ENCODE data around the gene MED23. TPM values are rescaled to one million over a fixed set of nuclear protein-coding genes. Genes with fewer than 3 reads are reported as not detected.

Gene MED23
- total and polyA plus RNA-seq, 9 of the 15 experiments (the other 6 are each of a cell fraction or from before 2014, with no cell fraction given): 13.7 to 61.2 (median 27.2) TPM

DNA sequence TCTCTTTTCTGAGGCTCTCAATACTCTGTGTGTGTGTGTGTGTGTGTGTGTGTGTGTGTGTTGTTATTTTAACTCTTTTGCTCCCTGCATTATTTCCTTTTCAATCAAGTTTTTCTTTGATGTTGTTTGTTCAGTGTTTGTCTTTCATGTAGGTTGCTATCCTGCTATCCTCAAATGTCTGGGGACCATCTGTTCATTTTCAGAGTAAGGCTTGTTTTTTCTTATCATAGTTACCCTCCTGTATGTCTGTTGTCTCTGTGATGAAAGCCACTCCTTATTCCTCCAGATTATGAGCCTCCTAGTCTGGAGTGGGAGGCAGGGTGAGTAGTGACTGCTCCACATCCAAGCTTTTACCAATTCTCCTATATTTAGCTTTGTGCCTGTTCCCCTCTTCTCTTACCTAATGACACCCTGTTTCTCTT lies 18.2 kb upstream of the MED23 start (continued):
- TF ChIP-seq, protein P1, sequence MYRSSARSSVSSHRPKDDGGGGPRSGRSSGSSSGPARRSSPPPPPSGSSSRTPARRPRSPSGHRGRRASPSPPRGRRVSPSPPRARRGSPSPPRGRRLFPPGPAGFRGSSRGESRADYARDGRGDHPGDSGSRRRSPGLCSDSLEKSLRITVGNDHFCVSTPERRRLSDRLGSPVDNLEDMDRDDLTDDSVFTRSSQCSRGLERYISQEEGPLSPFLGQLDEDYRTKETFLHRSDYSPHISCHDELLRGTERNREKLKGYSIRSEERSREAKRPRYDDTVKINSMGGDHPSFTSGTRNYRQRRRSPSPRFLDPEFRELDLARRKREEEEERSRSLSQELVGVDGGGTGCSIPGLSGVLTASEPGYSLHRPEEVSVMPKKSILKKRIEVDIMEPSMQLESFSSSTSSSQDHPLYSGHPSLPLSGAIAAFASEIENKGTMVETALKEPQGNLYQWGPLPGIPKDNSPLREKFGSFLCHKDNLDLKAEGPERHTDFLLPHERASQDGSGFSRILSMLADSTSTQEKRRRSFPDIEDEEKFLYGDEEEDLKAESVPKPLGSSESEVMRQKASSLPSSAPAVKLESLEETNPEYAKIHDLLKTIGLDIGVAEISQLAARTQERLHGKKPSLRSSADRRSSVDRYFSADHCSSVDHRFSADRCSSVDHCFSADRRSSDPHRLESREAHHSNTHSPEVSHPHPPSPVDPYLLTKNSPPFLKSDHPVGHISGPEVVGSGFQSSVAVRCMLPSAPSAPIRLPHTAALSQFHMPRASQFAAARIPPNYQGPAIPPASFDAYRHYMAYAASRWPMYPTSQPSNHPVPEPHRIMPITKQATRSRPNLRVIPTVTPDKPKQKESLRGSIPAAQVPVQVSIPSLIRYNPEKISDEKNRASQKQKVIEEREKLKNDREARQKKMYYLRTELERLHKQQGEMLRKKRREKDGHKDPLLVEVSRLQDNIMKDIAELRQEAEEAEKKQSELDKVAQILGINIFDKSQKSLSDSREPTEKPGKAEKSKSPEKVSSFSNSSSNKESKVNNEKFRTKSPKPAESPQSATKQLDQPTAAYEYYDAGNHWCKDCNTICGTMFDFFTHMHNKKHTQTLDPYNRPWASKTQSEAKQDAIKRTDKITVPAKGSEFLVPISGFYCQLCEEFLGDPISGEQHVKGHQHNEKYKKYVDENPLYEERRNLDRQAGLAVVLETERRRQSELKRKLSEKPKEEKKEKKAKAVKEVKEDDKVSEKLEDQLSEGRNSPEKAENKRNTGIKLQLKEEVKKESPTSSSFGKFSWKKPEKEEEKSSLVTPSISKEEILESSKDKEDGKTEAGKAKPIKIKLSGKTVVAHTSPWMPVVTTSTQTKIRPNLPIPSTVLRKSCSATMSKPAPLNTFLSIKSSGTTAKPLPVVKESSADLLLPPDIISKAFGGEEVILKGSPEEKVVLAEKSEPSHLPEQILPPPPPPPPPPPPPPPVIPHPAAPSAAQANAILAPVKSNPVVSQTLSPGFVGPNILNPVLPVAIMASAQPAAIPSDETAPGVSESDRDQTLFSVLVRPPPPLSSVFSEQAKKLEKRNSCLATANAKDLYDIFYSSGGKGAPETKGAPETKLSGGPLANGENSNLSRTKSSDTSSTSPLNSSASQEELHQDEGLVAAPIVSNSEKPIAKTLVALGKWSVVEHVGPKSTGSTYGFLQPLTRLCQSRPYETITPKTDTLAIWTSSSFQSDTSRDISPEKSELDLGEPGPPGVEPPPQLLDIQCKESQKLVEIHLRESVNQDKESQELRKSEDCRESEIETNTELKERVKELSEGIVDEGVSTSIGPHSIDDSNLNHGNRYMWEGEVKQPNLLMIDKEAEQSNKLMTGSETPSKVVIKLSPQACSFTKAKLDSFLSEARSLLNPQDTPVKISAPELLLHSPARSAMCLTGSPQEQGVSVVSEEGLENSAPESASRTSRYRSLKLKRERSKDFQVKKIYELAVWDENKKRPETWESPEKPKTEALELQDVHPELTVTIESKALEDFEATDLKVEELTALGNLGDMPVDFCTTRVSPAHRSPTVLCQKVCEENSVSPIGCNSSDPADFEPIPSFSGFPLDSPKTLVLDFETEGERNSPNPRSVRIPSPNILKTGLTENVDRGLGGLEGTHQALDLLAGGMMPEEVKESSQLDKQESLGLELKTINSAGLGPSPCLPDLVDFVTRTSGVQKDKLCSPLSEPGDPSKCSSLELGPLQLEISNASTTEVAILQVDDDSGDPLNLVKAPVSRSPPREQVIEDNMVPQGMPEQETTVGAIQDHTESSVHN (IDR thresholded peaks at IDR 0.05; ENCODE audit: borderline replicate concordance in 1 of 2, low read depth in 1 of 2): no peak
- no peak for TF ChIP-seq RBM22 (IDR thresholded peaks at IDR 0.05; ENCODE audit: low read depth, low read length, poor library complexity, severe bottlenecking)
- TF ChIP-seq FOXJ2 (tag; IDR thresholded peaks at IDR 0.05): 0 out of 2 replicates have a peak, but pooled peaks have one; percentile 29
- no peak for TF ChIP-seq HDAC6 (IDR thresholded peaks at IDR 0.05; ENCODE audit: low read depth, low read length)
- peak; percentile 96 for TF ChIP-seq ARID1B (IDR thresholded peaks at IDR 0.05)
- no peak for TF ChIP-seq ZNF76 (CRISPR knock-in tag; IDR thresholded peaks at IDR 0.05; ENCODE audit: borderline replicate concordance)
- no peak for TF ChIP-seq SRSF3 (IDR thresholded peaks at IDR 0.05; ENCODE audit: insufficient read depth, low read length)
- TF ChIP-seq, protein P2, sequence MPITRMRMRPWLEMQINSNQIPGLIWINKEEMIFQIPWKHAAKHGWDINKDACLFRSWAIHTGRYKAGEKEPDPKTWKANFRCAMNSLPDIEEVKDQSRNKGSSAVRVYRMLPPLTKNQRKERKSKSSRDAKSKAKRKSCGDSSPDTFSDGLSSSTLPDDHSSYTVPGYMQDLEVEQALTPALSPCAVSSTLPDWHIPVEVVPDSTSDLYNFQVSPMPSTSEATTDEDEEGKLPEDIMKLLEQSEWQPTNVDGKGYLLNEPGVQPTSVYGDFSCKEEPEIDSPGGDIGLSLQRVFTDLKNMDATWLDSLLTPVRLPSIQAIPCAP (CRISPR knock-in tag; IDR thresholded peaks at IDR 0.05; ENCODE audit: borderline replicate concordance): no peak
- peak; percentile 93 for TF ChIP-seq STAT5A (IDR thresholded peaks at IDR 0.05; ENCODE audit: borderline replicate concordance, low read length)
- TF ChIP-seq ILK (tag; IDR thresholded peaks at IDR 0.05; ENCODE audit: borderline replicate concordance, low read depth): no peak
- TF ChIP-seq, protein P3, sequence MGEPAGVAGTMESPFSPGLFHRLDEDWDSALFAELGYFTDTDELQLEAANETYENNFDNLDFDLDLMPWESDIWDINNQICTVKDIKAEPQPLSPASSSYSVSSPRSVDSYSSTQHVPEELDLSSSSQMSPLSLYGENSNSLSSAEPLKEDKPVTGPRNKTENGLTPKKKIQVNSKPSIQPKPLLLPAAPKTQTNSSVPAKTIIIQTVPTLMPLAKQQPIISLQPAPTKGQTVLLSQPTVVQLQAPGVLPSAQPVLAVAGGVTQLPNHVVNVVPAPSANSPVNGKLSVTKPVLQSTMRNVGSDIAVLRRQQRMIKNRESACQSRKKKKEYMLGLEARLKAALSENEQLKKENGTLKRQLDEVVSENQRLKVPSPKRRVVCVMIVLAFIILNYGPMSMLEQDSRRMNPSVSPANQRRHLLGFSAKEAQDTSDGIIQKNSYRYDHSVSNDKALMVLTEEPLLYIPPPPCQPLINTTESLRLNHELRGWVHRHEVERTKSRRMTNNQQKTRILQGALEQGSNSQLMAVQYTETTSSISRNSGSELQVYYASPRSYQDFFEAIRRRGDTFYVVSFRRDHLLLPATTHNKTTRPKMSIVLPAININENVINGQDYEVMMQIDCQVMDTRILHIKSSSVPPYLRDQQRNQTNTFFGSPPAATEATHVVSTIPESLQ (CRISPR knock-in tag; IDR thresholded peaks at IDR 0.05): no peak
- peak; percentile 87 to 88 for TF ChIP-seq KDM1A (IDR thresholded peaks at IDR 0.05)
- TF ChIP-seq, protein P4, sequence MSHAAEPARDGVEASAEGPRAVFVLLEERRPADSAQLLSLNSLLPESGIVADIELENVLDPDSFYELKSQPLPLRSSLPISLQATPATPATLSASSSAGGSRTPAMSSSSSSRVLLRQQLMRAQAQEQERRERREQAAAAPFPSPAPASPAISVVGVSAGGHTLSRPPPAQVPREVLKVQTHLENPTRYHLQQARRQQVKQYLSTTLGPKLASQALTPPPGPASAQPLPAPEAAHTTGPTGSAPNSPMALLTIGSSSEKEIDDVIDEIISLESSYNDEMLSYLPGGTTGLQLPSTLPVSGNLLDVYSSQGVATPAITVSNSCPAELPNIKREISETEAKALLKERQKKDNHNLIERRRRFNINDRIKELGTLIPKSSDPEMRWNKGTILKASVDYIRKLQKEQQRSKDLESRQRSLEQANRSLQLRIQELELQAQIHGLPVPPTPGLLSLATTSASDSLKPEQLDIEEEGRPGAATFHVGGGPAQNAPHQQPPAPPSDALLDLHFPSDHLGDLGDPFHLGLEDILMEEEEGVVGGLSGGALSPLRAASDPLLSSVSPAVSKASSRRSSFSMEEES (CRISPR knock-in tag; IDR thresholded peaks at IDR 0.05): no peak
- no peak for TF ChIP-seq DNMT1 (IDR thresholded peaks at IDR 0.05)
- no peak for TF ChIP-seq HOXB6 (CRISPR knock-in tag; IDR thresholded peaks at IDR 0.05; ENCODE audit: borderline replicate concordance)
- no peak for TF ChIP-seq ZNF507 (tag; conservative IDR thresholded peaks at IDR 0.05)
